GM18907 (cell line): ENCODE data around the gene CKS1B.
"Not testable (repeated sequence)": the region's sequence is repeated elsewhere in the genome, so short reads cannot be mapped to it uniquely, and the experiment has no call there.

Experiments
- ATAC-seq: cut with Tn5 transposase; IDR thresholded peaks from one replicate; pipeline ENCODE4 v1.9.1; 2021; ENCODE audit warnings: mild to moderate bottlenecking, moderate library complexity; ENCODE audit not compliant: unreplicated experiment

CKS1B gene

GRCh38 chr1:154982897-154983648, 8.6 kb downstream of the CKS1B start, which contains the start of gene FLAD1:
Gene FLAD1, plus strand, starts transcription at chr1:154983344. Its CDS starts 351 bp downstream, at chr1:154983695.
- peak; percentile 95 for ATAC-seq

- no peak for ATAC-seq
Measured at GRCh38 chr1:154983776-154984466, 9.4 kb downstream of the CKS1B start.

GRCh38 chr1:154986736-154987135, 12.3 kb downstream of the CKS1B start:
- ATAC-seq = not testable (repeated sequence)

GRCh38 chr1:154987326-154987725, 12.8 kb downstream of the CKS1B start:
- no peak for ATAC-seq

GRCh38 chr1:154988058-154988954, 13.8 kb downstream of the CKS1B start:
- ATAC-seq = no peak

GRCh38 chr1:154989195-154989860, 14.8 kb downstream of the CKS1B start:
- no peak for ATAC-seq

- ATAC-seq = no peak
Measured at GRCh38 chr1:154990276-154990675, 15.8 kb downstream of the CKS1B start.

GRCh38 chr1:154992721-154993571, 18.5 kb downstream of the CKS1B start:
- ATAC-seq = no peak

GRCh38 chr1:154993572-154994268, 19.2 kb downstream of the CKS1B start, which contains the start of gene LENEP:
Gene LENEP, plus strand, starts transcription at chr1:154993586. Its CDS starts 22 bp downstream, at chr1:154993608.
- no peak for ATAC-seq

- no peak for ATAC-seq
Measured at GRCh38 chr1:154994269-154994587, 19.7 kb downstream of the CKS1B start.

GRCh38 chr1:154994591-154994990, 20.1 kb downstream of the CKS1B start:
- no peak for ATAC-seq

- ATAC-seq = not testable (repeated sequence)
Measured at GRCh38 chr1:154995301-154995983, 21.0 kb downstream of the CKS1B start.

GRCh38 chr1:154996966-154997701, 22.7 kb downstream of the CKS1B start:
- ATAC-seq = no peak

GRCh38 chr1:154998201-154998780, 23.8 kb downstream of the CKS1B start:
- no peak for ATAC-seq

- ATAC-seq = no peak
Measured at GRCh38 chr1:154998818-154999570, 24.5 kb downstream of the CKS1B start.

GRCh38 chr1:154999571-155000410, 25.3 kb downstream of the CKS1B start:
- no peak for ATAC-seq
